ENCODE measurements around the gene TRPC4AP. TPM values are rescaled to one million over a fixed set of nuclear protein-coding genes. Genes with fewer than 3 reads are reported as not detected.

TRPC4AP gene
- total and polyA plus RNA-seq, 2 of the 8 experiments (the other 6 are each of a cell fraction or from before 2014, with no cell fraction given), result 73.1 to 74.8 TPM

GRCh38 chr20:35013421-35014411, 78.9 kb downstream of the TRPC4AP start (continued):
- TF ChIP-seq CHD7 (IDR thresholded peaks at IDR 0.05; ENCODE audit: insufficient replicate concordance, low read length) (no peak), PHF8 (conservative IDR thresholded peaks at IDR 0.05; ENCODE audit: low read depth, low read length) (no peak)

Measured in H1 (cell line).